Globus pallidus (tissue), 1 donor: ENCODE data around the gene C1orf198.

Source experiments
- DNase-seq: peaks from one replicate; pipeline ENCODE4 v3.0.0-alpha.2; 2015; ENCODE audit warnings: low spot score

C1orf198 gene

GRCh38 chr1:230833511-230833910 lies 34.8 kb downstream of the C1orf198 start:
- no peak for DNase-seq

GRCh38 chr1:230832476-230832875 lies 35.8 kb downstream of the C1orf198 start:
- DNase-seq = no peak

DNA sequence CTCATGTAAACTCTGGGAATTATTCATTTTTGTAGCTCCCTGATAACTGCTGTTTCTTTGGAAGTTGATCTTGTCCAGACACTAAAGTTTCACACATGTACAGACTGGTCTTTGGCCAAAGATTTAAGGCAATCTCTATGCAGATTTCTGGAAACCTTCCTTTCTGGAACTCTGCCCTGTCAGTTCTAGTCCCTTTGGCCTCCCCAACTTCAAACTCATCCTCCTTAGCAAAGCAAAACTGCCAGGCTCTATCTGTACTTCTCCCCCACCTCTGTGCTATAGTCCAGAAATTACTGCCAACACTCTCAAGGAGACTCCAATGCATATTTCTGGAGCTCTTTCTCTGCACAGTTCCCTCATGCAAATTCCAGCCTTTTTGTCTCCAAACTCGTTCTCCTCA lies 36.5 kb downstream of the C1orf198 start:
- DNase-seq = no peak

DNA sequence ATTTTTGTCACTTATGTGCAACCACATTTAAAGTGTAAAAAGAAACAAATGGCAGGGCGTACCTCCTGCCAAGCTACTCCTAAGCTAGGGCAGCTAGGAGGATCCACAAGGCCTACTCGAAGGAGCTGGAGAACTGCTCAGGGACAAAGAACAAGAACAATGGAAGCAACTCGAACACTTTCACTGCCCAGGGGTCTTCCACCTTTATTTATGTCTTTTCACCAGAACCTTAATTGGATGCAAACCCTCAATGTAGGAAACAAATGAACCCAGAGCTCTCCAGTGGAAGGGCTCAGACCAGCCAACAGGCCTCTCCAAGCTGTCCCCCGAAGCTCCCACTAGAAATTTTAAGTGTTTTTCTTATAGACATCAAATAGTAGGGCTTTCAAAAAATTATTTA lies 39.9 kb downstream of the C1orf198 start:
- no peak for DNase-seq

GRCh38 chr1:230827801-230828200 lies 40.5 kb downstream of the C1orf198 start:
- peak; percentile 47 for DNase-seq

- peak; percentile 89 for DNase-seq
Observed at GRCh38 chr1:230827081-230827681, 41.1 kb downstream of the C1orf198 start.

GRCh38 chr1:230826166-230826875 lies 42.0 kb downstream of the C1orf198 start:
- peak; percentile 37 for DNase-seq

- DNase-seq = peak; percentile 42
Observed at GRCh38 chr1:230825761-230826160, 42.6 kb downstream of the C1orf198 start.

DNA sequence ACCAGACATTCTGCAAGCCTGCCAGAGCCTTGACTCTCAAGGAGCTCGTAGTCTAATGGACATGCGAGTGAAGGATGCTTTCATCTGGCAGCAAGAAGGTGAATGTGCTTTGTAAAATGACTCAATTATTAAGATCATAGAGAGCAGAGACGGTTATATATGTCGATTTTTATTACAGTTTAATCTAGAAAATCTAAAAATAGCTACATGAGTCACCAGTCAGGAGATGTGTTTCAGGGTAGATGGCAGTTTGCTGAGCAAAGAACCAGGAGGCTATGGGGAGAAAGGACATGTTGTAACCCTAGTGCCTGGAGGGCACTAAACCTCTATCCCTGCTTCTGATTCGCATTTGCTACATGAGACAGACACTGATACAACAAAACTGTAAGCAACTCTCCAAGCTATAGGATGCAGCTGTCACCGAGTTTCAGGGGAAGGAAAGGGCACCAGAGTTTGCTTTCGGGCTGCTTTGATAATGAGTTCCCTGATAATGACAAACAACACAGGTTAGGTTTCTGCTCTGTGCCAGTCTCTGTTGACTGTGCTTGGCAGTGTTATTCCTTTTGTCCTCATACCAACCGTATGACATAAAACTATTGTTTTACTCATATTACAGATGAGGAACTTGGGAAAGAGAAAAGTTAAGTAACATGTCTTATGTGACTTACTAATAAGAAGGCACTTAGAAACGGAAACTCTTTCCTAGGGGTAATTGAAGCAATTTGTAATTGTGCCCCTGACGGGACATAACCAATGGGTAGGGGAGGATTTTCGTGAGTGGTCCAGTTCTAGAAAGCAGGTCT lies 43.2 kb downstream of the C1orf198 start:
- DNase-seq = peak; percentile 64

DNA sequence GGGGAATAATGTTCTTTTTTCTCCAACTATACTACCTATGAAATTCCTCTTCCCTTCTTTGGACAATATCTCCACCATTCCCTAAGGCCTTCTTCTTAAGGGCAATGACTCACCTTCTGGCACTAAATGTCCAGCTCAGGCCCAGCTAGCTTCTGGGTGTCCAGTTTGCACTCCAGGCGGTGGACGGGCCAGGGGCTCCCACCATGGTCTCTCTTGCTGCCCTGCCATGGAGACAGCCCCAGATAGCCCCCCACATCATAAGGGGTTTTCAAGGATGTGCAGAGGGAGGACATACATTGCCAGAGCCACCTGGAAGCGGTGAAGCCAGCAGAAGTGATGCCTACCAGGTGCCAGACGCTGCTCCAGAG lies 43.8 kb downstream of the C1orf198 start:
- no peak for DNase-seq

GRCh38 chr1:230823931-230824381 lies 44.4 kb downstream of the C1orf198 start:
- DNase-seq = no peak

DNA sequence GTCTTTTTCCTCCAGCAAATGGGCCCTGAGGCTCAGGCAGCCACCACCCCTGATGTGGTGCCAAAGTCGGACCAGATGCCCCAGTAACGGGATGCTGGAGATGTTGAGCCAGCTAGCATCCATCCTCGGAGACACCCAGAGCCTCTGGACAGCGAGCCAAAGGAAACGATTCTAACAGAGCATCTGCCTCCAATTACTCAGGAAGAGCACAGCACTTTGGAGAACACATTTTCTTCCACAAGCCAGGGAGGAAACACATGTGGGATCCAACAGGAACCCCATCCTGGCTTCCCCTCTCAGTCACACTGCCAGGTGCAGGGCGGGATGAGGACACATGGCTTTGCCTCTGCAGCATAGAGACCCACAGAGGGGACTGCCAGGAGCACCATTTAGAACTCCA lies 44.9 kb downstream of the C1orf198 start:
- DNase-seq = peak; percentile 47

- no peak for DNase-seq
Observed at GRCh38 chr1:230822092-230822581, 46.2 kb downstream of the C1orf198 start.

GRCh38 chr1:230821346-230821745 lies 47.0 kb downstream of the C1orf198 start:
- DNase-seq = peak; percentile 55

- peak; percentile 94 for DNase-seq
Observed at GRCh38 chr1:230820568-230820967, 47.8 kb downstream of the C1orf198 start.

DNA sequence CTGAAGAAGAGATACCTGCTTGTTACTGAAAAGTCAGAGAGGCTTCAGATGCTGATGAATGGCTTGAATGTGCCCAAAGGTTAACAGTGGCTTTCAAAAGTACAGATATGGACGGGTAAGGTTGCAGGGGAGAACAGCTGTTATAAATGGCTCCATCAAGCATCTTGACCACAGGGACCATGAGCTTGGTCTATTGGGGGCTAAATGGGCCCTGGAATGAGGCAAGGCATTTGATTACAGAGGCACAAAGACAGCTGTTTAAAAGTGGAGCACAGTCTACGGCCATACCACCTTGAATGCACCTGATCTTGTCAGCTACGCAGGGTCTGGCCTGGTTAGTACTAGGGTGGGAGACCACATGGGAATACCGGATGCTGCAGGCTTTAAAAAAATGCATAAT lies 48.3 kb downstream of the C1orf198 start:
- no peak for DNase-seq

DNA sequence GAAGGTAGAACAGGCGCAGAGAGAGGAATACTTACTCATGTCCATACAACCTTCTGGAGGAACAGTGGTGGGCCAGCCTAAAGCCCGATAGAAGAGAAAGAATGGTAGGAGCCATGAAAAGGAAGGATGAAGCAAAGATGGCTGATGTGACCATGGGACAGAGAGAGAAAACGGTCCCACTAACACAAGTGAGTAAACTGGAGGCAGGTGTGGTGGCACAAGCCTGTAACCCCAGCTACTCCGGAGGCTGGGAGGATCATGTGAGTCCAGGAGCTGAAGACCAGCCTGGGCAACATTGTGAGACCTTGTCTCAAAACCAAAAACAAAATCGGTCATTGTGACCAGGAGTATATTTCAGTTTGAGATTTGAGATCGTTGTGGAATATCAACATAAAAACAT lies 49.4 kb downstream of the C1orf198 start:
- no peak for DNase-seq

DNA sequence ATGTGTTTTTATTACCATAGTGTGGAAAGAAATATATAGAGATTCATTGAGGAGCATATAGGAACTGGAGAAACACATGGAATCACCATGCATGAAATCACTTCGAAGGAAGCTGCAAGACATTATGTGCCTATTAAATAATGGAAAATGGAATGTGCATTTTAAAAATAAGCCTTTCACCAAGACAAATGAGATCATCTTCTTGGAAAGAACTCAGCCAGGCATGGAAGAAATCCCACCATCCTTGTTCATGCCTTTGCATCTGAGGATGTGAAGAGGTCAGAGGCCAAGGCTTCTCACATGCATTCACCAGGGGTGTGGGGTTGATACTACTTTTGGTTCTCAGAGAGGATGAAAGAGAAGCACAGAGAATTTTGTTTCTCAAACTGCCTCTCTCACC lies 50.0 kb downstream of the C1orf198 start:
- no peak for DNase-seq

DNA sequence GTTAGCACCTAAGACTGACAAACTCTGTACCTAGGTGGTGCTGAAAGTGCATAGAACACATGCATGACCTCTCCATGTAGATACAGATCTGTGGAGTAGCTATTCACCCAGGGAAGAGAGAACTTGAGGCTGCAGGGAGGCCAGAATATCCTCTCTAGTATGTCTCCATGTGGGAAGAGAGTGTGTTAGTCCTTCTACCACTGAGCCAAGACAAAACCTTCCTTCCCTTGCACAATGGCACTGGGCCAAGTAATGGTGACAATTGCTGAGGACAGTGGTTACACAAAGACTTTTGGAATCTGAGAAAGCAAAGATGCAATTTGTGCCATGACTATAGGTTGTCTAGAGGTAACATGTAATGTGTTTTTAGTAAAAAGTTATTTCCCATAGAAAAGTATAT lies 52.3 kb downstream of the C1orf198 start:
- no peak for DNase-seq

- no peak for DNase-seq
Observed at GRCh38 chr1:230814949-230815692, 53.2 kb downstream of the C1orf198 start.

GRCh38 chr1:230812568-230812967 lies 55.8 kb downstream of the C1orf198 start:
- DNase-seq = no peak
